ENCODE data around the gene NARS2.
"Not testable (repeated sequence)": the region's sequence is repeated elsewhere in the genome, so short reads cannot be mapped to it uniquely, and the experiment has no call there.

DNA sequence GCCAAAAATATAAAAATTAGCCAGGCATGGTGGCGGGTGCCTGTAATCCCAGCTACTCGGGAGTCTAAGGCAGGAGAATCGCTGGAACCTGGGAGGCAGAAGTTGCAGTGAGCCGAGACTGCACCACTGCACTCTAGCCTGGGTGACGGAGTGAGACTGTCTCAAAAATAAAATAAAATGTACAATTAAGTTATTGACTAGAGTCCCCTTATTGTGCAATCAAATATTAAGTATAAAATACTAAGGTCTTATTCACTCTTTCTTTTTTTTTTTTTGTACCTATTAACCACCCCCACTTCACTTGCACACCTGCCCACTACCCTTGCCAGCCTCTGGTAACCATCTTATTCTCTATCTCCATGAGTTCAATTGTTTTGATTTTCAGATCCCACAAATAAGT, 61.6 kb downstream of the NARS2 start:
- TF ChIP-seq, protein P1, sequence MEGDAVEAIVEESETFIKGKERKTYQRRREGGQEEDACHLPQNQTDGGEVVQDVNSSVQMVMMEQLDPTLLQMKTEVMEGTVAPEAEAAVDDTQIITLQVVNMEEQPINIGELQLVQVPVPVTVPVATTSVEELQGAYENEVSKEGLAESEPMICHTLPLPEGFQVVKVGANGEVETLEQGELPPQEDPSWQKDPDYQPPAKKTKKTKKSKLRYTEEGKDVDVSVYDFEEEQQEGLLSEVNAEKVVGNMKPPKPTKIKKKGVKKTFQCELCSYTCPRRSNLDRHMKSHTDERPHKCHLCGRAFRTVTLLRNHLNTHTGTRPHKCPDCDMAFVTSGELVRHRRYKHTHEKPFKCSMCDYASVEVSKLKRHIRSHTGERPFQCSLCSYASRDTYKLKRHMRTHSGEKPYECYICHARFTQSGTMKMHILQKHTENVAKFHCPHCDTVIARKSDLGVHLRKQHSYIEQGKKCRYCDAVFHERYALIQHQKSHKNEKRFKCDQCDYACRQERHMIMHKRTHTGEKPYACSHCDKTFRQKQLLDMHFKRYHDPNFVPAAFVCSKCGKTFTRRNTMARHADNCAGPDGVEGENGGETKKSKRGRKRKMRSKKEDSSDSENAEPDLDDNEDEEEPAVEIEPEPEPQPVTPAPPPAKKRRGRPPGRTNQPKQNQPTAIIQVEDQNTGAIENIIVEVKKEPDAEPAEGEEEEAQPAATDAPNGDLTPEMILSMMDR (IDR thresholded peaks at IDR 0.05; ENCODE audit: low read depth, low read length): not testable (repeated sequence)
- not testable (repeated sequence) for TF ChIP-seq POLR2A (IDR thresholded peaks at IDR 0.05; ENCODE audit: extremely low read depth, insufficient read length)

Data from NB4 (cell line).